ENCODE results near the gene CD180.

CD180 gene

GRCh38 chr5:67196537-67197059 lies at the start of gene CD180:
TSS of gene CD180 (minus strand) at chr5:67196799. CDS start at chr5:67196641, 158 bp downstream.
- no peak for DNase-seq (ENCODE audit: low read depth in 2 of 2)

GRCh38 chr5:67246108-67246507 lies 49.5 kb upstream of the CD180 start:
- DNase-seq (ENCODE audit: low read depth in 2 of 2) = no peak

- DNase-seq (ENCODE audit: low read depth in 2 of 2) = no peak
These were observed 48.8 kb upstream of the CD180 start for GRCh38 chr5:67245259-67245846.

- no peak for DNase-seq (ENCODE audit: low read depth in 2 of 2)
These were observed 47.8 kb upstream of the CD180 start for GRCh38 chr5:67244345-67244793.

- DNase-seq (ENCODE audit: low read depth in 2 of 2) = no peak
These were observed 47.3 kb upstream of the CD180 start for GRCh38 chr5:67243944-67244343.

GRCh38 chr5:67243349-67243748 lies 46.8 kb upstream of the CD180 start:
- DNase-seq (ENCODE audit: low read depth in 2 of 2) = no peak

GRCh38 chr5:67241326-67241725 lies 44.7 kb upstream of the CD180 start:
- no peak for DNase-seq (ENCODE audit: low read depth in 2 of 2)

GRCh38 chr5:67240846-67241245 lies 44.2 kb upstream of the CD180 start:
- DNase-seq (ENCODE audit: low read depth in 2 of 2) = no peak

GRCh38 chr5:67240065-67240464 lies 43.5 kb upstream of the CD180 start:
- DNase-seq (ENCODE audit: low read depth in 2 of 2) = no peak

- no peak for DNase-seq (ENCODE audit: low read depth in 2 of 2)
These were observed 41.6 kb upstream of the CD180 start for GRCh38 chr5:67238191-67238590.

- no peak for DNase-seq (ENCODE audit: low read depth in 2 of 2)
These were observed 39.0 kb upstream of the CD180 start for GRCh38 chr5:67235399-67236110.

- DNase-seq (ENCODE audit: low read depth in 2 of 2) = no peak
These were observed 38.1 kb upstream of the CD180 start for GRCh38 chr5:67234671-67235176.

- no peak for DNase-seq (ENCODE audit: low read depth in 2 of 2)
These were observed 36.5 kb upstream of the CD180 start for GRCh38 chr5:67233075-67233474.

GRCh38 chr5:67223211-67223610 lies 26.6 kb upstream of the CD180 start:
- no peak for DNase-seq (ENCODE audit: low read depth in 2 of 2)

- DNase-seq (ENCODE audit: low read depth in 2 of 2) = no peak
These were observed 25.8 kb upstream of the CD180 start for GRCh38 chr5:67222243-67223025.

- no peak for DNase-seq (ENCODE audit: low read depth in 2 of 2)
These were observed 25.1 kb upstream of the CD180 start for GRCh38 chr5:67221487-67222242.

GRCh38 chr5:67216564-67216963 lies 20.0 kb upstream of the CD180 start:
- no peak for DNase-seq (ENCODE audit: low read depth in 2 of 2)

GRCh38 chr5:67215519-67216471 lies 19.2 kb upstream of the CD180 start:
- DNase-seq (ENCODE audit: low read depth in 2 of 2) = peak; percentile 20 to 45

GRCh38 chr5:67214707-67215447 lies 18.3 kb upstream of the CD180 start:
- no peak for DNase-seq (ENCODE audit: low read depth in 2 of 2)

GRCh38 chr5:67214036-67214435 lies 17.4 kb upstream of the CD180 start:
- DNase-seq (ENCODE audit: low read depth in 2 of 2) = no peak
